Uterus (tissue), 4 donors: ENCODE measurements around the gene TERT. TPM values are rescaled to one million over a fixed set of nuclear protein-coding genes. Genes with fewer than 3 reads are reported as not detected.
"Not testable (repeated sequence)": the region's sequence is repeated elsewhere in the genome, so short reads cannot be mapped to it uniquely, and the experiment has no call there.

Source experiments
- DNase-seq, 2 donors: peaks; one replicate each; pipeline ENCODE4 v3.0.0-alpha.2; 2019 to 2020
- H3K27ac ChIP-seq, 2 donors: fragments of 200-600 bp; sonication (generic); 1 replicate in 1 of 2; 2 replicates in 1 of 2; pipeline ENCODE4 v1.5.1; 2016 to 2018
- H3K27me3 ChIP-seq, 2 donors: fragments of 200-600 bp; sonication (generic); one replicate each; pipeline ENCODE4 v1.5.1; 2018 to 2019; ENCODE audit warnings: control low read depth in 1 of 2
- H3K36me3 ChIP-seq, 2 donors: fragments of 200-600 bp; sonication (generic); one replicate each; pipeline ENCODE4 v1.5.1; 2019; ENCODE audit warnings: control low read depth in 1 of 2
- H3K4me1 ChIP-seq, 2 donors: fragments of 200-600 bp; sonication (generic); one replicate each; pipeline ENCODE4 v1.5.1; 2018 to 2019; ENCODE audit warnings: control low read depth in 1 of 2
- H3K4me3 ChIP-seq, 2 donors: fragments of 200-600 bp; sonication (generic); 1 replicate in 1 of 2; 2 replicates in 1 of 2; pipeline ENCODE4 v1.5.1; 2018 to 2019; ENCODE audit warnings: mild to moderate bottlenecking in 1 of 2
- H3K9me3 ChIP-seq, 2 donors: fragments of 200-600 bp; sonication (generic); one replicate each; pipeline ENCODE4 v1.5.1; 2019; ENCODE audit warnings: control low read depth in 1 of 2
- CTCF ChIP-seq, 4 experiments: fragments of 200-600 bp in 2 of 4; fragments of 450-650 bp in 2 of 4; sonication (generic) in 2 of 4; IDR thresholded peaks; one replicate each; pipeline ENCODE4 v1.5.1; 2016 to 2019; ENCODE audit warnings: antibody characterized with exemption in 4 of 4, mild to moderate bottlenecking in 2 of 4, moderate library complexity in 1 of 4
- POLR2A ChIP-seq, 2 donors: fragments of 450-650 bp; IDR thresholded peaks; one replicate each; pipeline ENCODE4 v1.6.1; 2016; ENCODE audit warnings: antibody characterized with exemption in 2 of 2, mild to moderate bottlenecking in 1 of 2, moderate library complexity in 1 of 2
- intact Hi-C: fragments of 100-400 bp; cut with DNase I; formaldehyde crosslinking; loops from one replicate; pipeline ENCODE4 v1.15.1; 2023; ENCODE audit warnings: low total_unique reads
- total RNA-seq, 4 donors: library from RNA; depleted of rRNA in 3 of 4; stranded (reverse); fragments of >200 nt in 3 of 4; gene quantifications; one replicate each; pipeline versions ENCODE4 v1.1.0 to v1.2.4, GENCODE V29; 2014 to 2023
- donor health status: DM: yes; HTN: yes; CAD: no.

Gene TERT
- total RNA-seq, 4 donors from 2014 or later = 0.26 TPM; not detected in 3

GRCh38 chr5:1336749-1337488 is 42.1 kb upstream of the TERT start:
- no peak for DNase-seq
- Histone ChIP-seq H3K4me1 (no peaks in the 10 kb centered on the region), H3K9me3 (no peaks in the 10 kb centered on the region), H3K27ac (no peak overlapping the region), H3K36me3 (no peaks in the 10 kb centered on the region), H3K27me3 (no peaks in the 10 kb centered on the region), H3K4me3 (no peak overlapping the region)
- intact Hi-C loops = no loop called here
- TF ChIP-seq CTCF (IDR thresholded peaks at IDR 0.05) (no peak), POLR2A (IDR thresholded peaks at IDR 0.05) (no peak)

- H3K4me1 ChIP-seq = no peaks in the 10 kb centered on the region
- no peaks in the 10 kb centered on the region for H3K27me3 ChIP-seq
- H3K36me3 ChIP-seq = no peaks in the 10 kb centered on the region
- DNase-seq = no peak
- TF ChIP-seq POLR2A (IDR thresholded peaks at IDR 0.05) = no peak
- TF ChIP-seq CTCF (IDR thresholded peaks at IDR 0.05) = no peak
- H3K9me3 ChIP-seq = no peaks in the 10 kb centered on the region
- no peak overlapping the region for H3K27ac ChIP-seq
- intact Hi-C loops = no loop called here
- no peak overlapping the region for H3K4me3 ChIP-seq
Measured at GRCh38 chr5:1336106-1336561, 41.3 kb upstream of the TERT start.

GRCh38 chr5:1335540-1336095 is 40.8 kb upstream of the TERT start:
- no peak overlapping the region for H3K27ac ChIP-seq
- no peak for DNase-seq
- H3K27me3 ChIP-seq = no peaks in the 10 kb centered on the region
- H3K4me1 ChIP-seq = no peaks in the 10 kb centered on the region
- no peak overlapping the region for H3K4me3 ChIP-seq
- no peak for TF ChIP-seq POLR2A (IDR thresholded peaks at IDR 0.05)
- TF ChIP-seq CTCF (IDR thresholded peaks at IDR 0.05) = no peak
- H3K9me3 ChIP-seq = no peaks in the 10 kb centered on the region
- no peaks in the 10 kb centered on the region for H3K36me3 ChIP-seq
- intact Hi-C loops = no loop called here

- intact Hi-C loops = no loop called here
- H3K9me3 ChIP-seq = no peaks in the 10 kb centered on the region
- H3K4me3 ChIP-seq = no peak overlapping the region
- H3K4me1 ChIP-seq = no peaks in the 10 kb centered on the region
- H3K36me3 ChIP-seq = no peaks in the 10 kb centered on the region
- no peak overlapping the region for H3K27ac ChIP-seq
- DNase-seq = no peak
- no peak for TF ChIP-seq CTCF (IDR thresholded peaks at IDR 0.05)
- no peak for TF ChIP-seq POLR2A (IDR thresholded peaks at IDR 0.05)
- H3K27me3 ChIP-seq = no peaks in the 10 kb centered on the region
Measured at GRCh38 chr5:1334831-1335539, 40.1 kb upstream of the TERT start.

- H3K4me3 ChIP-seq = no peak overlapping the region
- no peak overlapping the region for H3K27ac ChIP-seq
- DNase-seq = no peak
- H3K9me3 ChIP-seq = no peaks in the 10 kb centered on the region
- TF ChIP-seq POLR2A (IDR thresholded peaks at IDR 0.05) = no peak
- no peaks in the 10 kb centered on the region for H3K36me3 ChIP-seq
- H3K27me3 ChIP-seq = no peaks in the 10 kb centered on the region
- no peaks in the 10 kb centered on the region for H3K4me1 ChIP-seq
- intact Hi-C loops = no loop called here
Measured at GRCh38 chr5:1333986-1334385, 39.1 kb upstream of the TERT start.

GRCh38 chr5:1333286-1333685 is 38.4 kb upstream of the TERT start:
- H3K27me3 ChIP-seq, DNase-seq, H3K9me3 ChIP-seq, intact Hi-C loops, H3K36me3 ChIP-seq, H3K4me3 ChIP-seq, H3K4me1 ChIP-seq, H3K27ac ChIP-seq: not testable (repeated sequence)
